Stimulated activated CD4-positive, alpha-beta T cell treated with anti-CD3 and anti-CD28 coated beads, Interleukin-2, amount 100 ng/mL, for 4 hours (primary cell): ENCODE results near the gene RABIF.
A peak's percentile ranks its signal among the peaks of the same experiment; 100 is the strongest.

ENCODE experiments used
- DNase-seq: peaks from one replicate; pipeline ENCODE4 v3.0.0-alpha.2; 2020; ENCODE audit warnings: low read depth

The RABIF gene

DNA sequence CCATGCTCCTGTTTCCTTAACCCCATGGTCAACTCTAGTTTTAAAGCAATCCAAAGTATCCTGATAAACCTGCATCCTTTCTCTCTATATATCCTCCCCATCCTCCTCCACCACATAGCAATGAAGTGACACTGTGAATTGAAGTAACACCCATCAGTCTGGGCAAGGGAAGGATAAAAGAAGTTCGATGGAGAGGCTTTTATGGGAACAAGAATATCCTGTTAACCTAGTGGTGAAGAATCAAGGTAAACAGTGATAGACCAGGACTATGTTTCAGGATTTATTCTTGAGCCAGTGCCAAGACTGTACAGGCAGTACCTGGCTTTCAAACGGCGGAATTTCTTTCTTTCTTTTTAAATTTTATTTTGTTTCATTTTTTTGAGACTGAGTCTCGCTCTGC, 17.6 kb downstream of the RABIF start:
- no peak for DNase-seq

GRCh38 chr1:202862679-202863560, 26.0 kb downstream of the RABIF start:
- no peak for DNase-seq

- no peak for DNase-seq
Observed at GRCh38 chr1:202861420-202862132, 27.4 kb downstream of the RABIF start.

- DNase-seq = peak; percentile 15
Observed at GRCh38 chr1:202860744-202861419, 28.1 kb downstream of the RABIF start.

GRCh38 chr1:202858789-202859414, 30.0 kb downstream of the RABIF start:
- DNase-seq = no peak

DNA sequence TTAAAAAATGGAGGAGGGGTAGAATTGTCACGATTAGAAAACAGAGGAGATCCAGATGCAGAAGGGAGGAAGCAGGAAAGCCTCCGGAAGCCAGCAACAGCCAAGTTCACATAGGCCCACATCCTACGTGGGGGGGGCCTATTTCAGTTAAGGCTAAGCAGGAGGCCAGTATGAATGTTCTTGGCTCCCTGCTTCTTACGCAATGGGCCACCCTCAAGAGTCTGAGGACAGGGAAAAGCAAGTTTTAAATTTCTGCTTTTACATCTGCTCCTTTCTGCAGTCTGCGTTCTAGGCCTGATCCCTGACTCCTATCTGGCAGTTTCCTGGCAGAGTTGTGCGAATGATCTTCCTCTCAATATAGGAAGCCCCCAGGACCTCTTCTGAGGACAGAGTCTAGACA, 30.6 kb downstream of the RABIF start:
- DNase-seq = no peak

DNA sequence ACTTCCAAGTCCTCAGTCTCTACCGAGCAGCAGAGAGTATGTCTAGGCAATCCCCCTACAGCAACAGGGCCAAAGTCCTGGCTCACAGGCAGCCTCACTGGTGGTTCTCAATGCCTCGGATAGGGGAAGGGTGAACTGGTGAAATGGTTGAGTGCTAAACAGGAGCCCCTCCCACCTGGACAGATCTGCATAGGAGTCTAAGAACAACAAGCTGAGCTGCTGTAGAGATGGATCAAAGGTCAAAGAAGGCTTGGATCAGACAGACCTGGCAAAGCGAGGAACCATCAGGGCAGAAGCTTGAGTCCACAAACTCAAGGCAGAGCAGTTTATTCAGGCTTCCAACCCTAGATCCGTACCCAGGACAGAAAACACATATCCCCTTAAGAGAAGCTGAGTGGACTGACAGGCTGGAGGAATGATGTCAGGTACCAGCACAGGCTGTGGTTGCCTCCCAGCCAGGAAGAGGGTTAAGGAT, 31.8 kb downstream of the RABIF start:
- no peak for DNase-seq

DNA sequence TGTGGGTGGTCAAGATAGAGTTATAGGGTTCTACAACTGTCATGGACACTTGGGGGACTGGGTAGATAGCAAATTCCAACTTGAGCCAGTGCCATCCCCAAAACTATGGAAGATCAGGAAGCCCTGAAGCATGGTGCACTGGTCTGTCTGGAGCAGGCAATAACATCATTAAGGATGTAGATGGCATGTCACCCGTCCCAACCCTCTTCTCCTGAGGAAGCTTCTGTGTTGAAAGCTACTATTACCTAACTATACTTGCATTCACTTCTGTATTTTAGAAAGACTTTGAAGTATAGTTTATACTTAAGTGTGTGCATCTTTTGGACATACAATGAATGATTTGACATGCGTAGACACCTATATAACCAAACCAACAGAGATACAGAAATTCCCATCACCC, 32.9 kb downstream of the RABIF start:
- DNase-seq = no peak

DNA sequence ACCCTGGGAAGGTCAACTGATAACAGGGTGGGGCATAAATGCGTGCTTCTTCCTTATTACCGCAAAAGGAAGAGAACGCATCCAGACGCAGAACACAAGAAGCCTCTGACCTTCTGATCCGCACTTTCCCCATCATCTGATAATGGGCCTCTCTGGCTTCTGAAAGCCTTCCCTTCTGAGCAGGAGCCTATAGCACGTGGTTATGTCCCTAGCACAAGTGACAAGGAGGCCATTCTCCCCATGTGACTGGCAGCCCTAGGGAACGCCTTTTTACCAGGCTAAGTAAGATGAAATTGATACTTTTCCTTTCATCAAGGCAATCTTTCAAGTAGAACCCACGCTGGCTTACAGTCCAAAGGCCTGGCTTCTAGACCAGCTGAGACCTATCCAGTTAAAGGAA, 34.2 kb downstream of the RABIF start:
- DNase-seq = no peak

GRCh38 chr1:202852163-202852904, 36.6 kb downstream of the RABIF start:
- no peak for DNase-seq

GRCh38 chr1:202850593-202851362, 38.2 kb downstream of the RABIF start:
- DNase-seq = no peak

- DNase-seq = no peak
Observed at GRCh38 chr1:202848191-202848542, 40.8 kb downstream of the RABIF start.

- DNase-seq = no peak
Observed at GRCh38 chr1:202844935-202845334, 44.0 kb downstream of the RABIF start.

- no peak for DNase-seq
Observed at GRCh38 chr1:202844259-202844658, 44.7 kb downstream of the RABIF start.

GRCh38 chr1:202843081-202843480, 45.9 kb downstream of the RABIF start:
- no peak for DNase-seq

DNA sequence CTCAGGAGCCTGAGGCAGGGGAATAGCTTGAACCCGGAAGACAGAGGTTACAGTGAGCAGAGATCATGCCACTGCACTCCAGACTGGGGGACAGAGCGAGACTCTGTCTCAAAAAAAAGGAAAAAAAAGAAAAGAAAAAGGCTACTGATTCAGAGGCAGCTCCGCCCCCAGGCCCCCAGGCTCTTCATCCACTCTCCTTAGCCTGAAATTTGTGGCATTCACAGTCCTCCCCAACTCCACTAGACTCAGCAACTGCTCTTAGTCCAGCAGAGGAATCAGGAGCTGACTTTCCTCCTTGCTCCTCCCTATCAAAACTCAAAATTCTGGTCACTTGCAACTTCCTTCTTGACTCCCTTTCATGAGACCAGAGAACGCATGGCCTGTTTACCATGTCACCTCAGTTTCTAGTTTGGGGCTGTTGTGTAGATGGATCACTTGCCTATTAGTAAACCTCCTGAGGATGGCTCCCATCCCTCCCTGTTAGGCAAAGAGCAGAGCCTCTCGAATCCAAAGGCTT, 51.1 kb downstream of the RABIF start:
- DNase-seq = no peak

DNA sequence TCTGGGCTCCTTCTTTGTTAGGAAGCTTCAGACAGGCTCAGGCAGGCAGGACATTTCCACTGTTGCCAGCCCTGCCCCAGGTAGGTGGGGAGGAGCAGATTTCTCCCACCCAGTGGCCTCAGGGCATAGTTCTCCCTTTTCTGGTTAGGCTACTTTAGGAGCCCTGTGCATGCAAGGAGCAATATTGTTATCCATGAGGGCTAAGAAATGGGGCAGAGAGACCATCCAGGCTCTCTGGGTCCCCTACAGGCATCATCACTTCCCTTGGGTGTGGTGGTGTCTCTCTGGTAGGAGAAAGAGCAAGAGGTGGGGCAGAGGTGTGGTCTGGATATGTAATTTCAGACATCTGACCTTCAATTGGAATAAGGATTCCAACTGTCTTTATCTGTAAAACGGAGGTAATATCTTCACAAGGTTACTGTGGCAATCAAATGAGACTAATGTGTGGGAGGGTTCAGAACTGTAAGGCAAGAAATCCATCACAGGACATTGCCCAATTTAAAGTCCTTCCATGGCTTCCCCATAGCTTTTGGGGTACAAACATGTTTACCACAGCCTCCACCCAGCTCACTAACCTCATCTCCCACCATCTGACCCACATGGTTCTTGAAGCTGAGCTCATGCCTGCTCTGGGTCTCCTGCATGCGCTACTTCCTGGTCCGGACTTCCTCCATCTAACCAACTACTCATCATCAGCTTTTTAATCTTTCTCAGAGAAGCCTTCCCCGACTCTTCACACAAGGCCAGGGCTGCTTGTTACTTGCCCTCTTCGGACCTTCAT, 52.1 kb downstream of the RABIF start:
- no peak for DNase-seq

DNA sequence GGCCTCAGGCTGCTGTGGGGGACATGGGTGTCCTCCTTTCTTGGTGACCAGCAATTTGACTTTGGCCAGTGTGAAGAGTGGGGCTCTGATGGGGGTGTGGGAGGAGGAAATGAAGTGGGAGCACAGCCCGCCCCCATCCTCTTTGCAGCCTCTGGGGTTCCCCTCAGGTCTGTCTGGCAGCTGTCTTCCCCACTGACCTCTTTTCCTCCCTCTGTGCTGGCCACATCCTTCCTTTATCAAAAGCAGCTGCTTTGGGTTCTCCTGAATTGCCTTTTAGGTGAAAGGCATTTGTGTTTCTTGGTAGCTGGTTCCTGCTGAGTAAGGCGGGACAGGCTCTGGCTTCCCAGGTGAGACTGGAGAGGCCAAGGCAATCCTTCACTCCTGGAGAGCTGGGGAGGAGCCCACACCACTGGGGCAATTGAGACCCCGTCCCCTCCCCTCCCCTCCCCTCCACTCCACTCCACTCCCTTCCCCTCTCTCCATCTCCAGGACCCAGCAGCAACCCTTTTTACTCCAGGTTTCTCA, 53.3 kb downstream of the RABIF start:
- DNase-seq = no peak

DNA sequence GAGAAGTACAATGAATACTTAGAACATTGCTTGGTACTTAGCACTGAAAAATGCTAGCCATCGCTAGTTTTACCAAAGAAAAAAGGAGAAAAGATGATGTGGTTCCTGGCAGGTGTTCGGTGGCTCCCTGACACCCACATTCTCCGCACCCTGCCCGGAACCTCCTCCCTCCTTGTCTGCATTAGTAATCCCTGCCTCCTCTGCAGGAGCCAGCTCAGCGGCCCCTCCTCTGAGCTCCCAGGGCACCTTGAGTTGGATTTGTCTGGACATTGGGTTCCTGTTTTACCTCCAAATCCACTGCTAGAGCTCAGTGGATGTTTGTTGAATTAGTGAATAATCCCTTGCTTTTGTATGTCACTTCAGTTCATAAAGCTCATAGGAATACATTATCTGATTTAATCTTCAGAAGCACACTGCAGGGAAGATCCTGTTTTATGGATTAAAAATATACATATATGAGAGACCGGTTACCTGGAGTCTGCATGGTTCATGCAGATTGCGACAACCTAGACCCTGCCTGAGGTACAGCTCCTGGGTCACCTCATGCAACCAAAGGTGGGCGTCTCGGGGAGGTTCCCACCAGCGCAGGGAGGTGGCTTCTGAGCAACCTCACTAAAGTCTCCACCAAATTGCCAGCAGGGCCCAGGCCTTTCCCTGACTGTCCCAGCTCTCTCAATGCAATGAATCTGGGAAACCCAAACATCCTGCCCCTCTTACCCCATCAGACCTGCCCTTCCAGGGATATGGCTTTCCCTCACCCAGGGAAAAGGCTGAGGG, 54.0 kb downstream of the RABIF start:
- no peak for DNase-seq
